NCI-H2081 (cell line): ENCODE data around the gene SFI1.
A peak's percentile ranks its signal among the peaks of the same experiment; 100 is the strongest.
"Not testable (repeated sequence)": the region's sequence is repeated elsewhere in the genome, so short reads cannot be mapped to it uniquely, and the experiment has no call there.

Source experiments
- DNase-seq, 2 experiments: peaks; one replicate each; lab custom pipeline; 2025; lab: John Stamatoyannopoulos, UW

SFI1 gene

GRCh38 chr22:31635638-31636306 lies 139.4 kb downstream of the SFI1 start:
- peak; percentile 8 to 18 for DNase-seq

- no peak for DNase-seq
Measured at GRCh38 chr22:31637447-31637890, 141.1 kb downstream of the SFI1 start.

- DNase-seq = no peak
Measured at GRCh38 chr22:31637891-31638618, 141.7 kb downstream of the SFI1 start.

GRCh38 chr22:31639436-31640039 lies 143.2 kb downstream of the SFI1 start:
- no peak for DNase-seq

GRCh38 chr22:31646186-31647019 lies 150.1 kb downstream of the SFI1 start:
- no peak for DNase-seq

- no peak for DNase-seq
Measured at GRCh38 chr22:31647066-31647465, 150.7 kb downstream of the SFI1 start.

- no peak for DNase-seq
Measured at GRCh38 chr22:31647523-31648320, 151.4 kb downstream of the SFI1 start.

- DNase-seq = no peak
Measured at GRCh38 chr22:31650391-31650790, 154.1 kb downstream of the SFI1 start.

- DNase-seq = no peak
Measured at GRCh38 chr22:31651664-31652063, 155.3 kb downstream of the SFI1 start.

GRCh38 chr22:31652088-31652487 lies 155.8 kb downstream of the SFI1 start:
- no peak for DNase-seq

GRCh38 chr22:31652911-31653684 lies 156.8 kb downstream of the SFI1 start:
- DNase-seq = peak; percentile 35 to 45

GRCh38 chr22:31653944-31654343 lies 157.6 kb downstream of the SFI1 start:
- no peak for DNase-seq

GRCh38 chr22:31654408-31654807 lies 158.1 kb downstream of the SFI1 start:
- DNase-seq = no peak

- DNase-seq = no peak
Measured at GRCh38 chr22:31659246-31659645, 162.9 kb downstream of the SFI1 start.

GRCh38 chr22:31660860-31661341 lies 164.6 kb downstream of the SFI1 start:
- DNase-seq = not testable (repeated sequence)

- peak; percentile 91 to 94 for DNase-seq
Measured at GRCh38 chr22:31661851-31662667, 165.7 kb downstream of the SFI1 start, which contains the start of gene PISD. Gene PISD, minus strand, starts transcription at chr22:31662215. Its CDS starts 7 bp downstream, at chr22:31662208.

GRCh38 chr22:31662668-31663037 lies 166.3 kb downstream of the SFI1 start:
- DNase-seq = no peak
